GM18498 (cell line): ENCODE measurements around the gene ZNF845.
A peak's percentile ranks its signal among the peaks of the same experiment; 100 is the strongest.
"Not testable (repeated sequence)": the region's sequence is repeated elsewhere in the genome, so short reads cannot be mapped to it uniquely, and the experiment has no call there.

Source experiments
- ATAC-seq: cut with Tn5 transposase; IDR thresholded peaks from one replicate; pipeline ENCODE4 v1.9.1; 2021; ENCODE audit warnings: mild to moderate bottlenecking, moderate library complexity; ENCODE audit not compliant: unreplicated experiment

ZNF845 gene

DNA sequence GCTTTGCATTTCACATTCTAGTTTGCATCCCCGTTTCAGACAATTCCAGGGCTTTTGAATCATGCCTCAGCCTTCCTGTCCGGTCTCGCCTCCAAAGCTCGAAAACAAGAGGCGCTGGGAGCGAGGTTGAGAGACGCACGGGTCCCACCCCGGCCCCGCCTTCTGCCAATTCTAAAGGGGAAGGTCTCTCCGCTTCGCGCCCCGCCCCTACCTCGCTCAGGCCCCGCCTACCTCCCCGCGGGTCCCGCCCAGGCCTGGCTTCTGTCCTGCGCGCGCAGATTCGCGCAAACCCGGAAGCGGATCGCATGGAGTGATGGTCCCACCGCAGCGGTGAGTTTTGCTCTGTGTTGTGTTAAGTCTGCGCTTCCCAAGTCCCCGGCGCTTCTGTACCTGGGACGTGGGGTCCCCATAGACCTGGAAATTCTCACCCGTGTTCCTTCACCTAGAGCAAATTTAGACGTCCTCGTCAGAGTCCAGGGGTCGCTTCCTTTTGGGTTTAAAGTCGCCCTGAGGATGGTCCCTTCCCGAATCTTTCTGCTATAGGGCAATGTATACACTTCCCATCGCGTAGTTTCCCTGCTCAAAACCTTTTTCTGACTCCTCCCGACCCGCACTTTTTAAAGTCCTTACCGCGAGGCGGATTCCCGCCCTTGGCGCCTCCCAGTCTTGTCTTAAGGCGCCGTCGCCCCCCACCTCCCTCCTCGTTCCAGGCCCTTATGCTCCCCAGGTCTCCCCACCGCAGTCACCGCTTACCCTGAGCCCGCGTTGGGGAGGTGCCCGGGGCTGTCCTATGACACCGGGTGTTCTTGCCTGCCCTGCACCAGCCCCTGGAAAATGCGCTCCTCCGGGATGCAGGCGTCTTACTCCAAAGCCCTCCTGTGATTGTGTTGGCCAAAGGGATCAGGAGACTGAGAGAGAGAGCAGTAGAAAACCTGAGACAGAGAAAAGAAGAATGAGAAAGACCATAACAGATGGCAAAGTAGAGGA lies at the start of gene ZNF845:
Gene ZNF845 (plus strand): TSS at position 287 of the 987 bp plus-strand sequence. CDS start 7,559 bp downstream, outside the sequence.
- peak; percentile 97 for ATAC-seq

DNA sequence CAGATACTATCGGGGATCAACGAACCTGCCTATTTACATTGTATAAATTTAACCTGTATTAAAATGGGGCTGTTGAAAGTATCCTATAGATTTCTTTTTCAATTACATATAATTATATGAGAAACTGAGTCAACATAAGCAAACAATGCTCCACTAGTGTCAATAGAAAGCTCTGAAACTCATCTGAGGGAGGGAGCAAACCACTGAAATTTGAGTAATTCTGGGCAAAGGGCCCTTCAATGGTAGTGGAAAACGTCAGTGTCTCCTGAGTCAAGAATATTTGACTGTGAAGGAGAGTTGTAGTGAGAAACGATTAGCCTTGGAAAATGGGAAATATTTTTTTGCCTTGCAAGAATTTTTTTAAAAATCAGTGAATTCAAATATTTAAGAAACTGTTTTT lies 48.5 kb upstream of the ZNF845 start:
- no peak for ATAC-seq

- ATAC-seq = no peak
Measured at GRCh38 chr19:53290758-53291549, 42.6 kb upstream of the ZNF845 start.

GRCh38 chr19:53294786-53295441 lies 38.6 kb upstream of the ZNF845 start:
- no peak for ATAC-seq

DNA sequence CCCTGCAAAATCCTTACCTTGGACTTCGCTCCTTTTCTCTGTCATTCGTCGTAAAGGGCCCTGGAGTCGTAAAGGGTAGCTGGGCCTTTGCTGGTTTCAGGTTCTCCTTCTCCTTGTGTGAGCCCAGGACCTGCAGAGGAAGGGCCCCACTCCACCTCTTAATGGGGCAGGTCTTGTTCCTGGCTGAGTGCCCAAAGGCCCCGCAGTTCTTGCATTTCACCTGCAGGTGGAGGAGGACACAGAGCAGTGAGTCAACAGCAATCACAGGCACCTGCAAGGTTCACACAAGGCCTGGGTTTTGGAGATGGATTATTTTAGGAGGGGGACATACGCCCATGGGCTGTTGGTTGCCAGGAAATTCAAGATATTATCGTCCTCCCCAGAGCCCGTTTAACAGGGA lies 32.2 kb upstream of the ZNF845 start:
- ATAC-seq = not testable (repeated sequence)

DNA sequence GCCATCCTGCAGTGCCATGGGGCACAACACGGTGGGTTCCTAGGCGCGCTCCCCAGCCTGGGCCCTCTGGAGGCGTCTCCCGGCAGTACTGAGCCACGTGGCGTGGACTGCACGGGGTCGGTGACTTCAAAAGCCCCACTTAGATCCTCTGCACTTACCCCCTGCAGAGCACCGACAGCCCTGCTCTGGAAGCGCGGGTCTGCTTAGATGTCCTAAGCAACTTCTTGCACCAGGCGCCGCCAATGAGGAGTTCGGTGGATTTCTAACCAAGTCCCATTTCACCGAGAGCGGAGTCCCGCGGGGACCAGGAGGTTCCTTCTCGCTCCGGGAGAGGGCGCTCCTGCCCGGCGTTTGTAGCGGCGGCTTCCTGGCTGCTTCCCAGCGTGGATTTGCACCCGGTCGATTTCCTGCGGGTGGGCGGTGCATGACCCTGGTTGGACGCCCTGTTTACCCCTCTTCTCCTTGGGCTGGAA lies 25.2 kb upstream of the ZNF845 start:
- no peak for ATAC-seq

GRCh38 chr19:53311044-53311443 lies 22.5 kb upstream of the ZNF845 start:
- no peak for ATAC-seq

DNA sequence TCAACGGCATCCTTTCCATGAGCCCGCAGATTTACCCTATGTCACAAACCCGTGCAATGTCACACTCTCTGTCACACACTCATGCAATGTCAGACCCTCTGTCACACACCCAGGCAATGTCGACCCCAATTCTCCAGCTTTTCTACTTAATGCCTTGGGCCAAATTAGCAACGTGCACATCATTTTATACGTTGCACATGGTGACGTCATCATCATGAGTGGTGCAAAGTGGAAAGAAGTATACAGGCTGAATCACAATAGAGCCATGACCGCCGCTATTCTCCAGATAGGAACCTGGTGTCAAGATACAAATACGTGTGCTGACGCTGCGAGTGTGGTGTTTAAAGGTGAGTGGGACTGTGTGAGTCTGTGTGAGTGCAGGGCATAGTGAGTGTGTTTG lies 21.7 kb upstream of the ZNF845 start:
- no peak for ATAC-seq

GRCh38 chr19:53328967-53329366 lies 4.6 kb upstream of the ZNF845 start:
- no peak for ATAC-seq

DNA sequence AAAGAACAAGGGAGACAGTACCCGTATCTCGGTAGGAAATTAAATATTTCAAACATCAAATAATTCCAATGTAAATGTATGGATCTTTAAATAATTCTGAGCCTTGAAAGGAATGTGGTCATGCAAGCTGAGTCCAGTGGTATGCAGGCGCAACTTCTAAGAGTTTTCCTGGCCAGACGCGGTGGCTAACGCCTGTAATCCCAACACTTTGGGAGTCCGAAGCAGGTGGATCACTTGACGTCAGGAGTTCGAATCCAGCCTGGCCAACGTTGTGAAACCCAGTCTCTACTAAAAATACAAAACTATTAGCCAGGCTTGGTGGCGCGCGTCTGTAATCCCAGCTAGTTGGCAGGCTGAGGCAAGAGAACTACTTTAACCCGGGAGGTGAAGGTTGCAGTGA lies 1.1 kb upstream of the ZNF845 start:
- ATAC-seq = no peak

- peak; percentile 12 for ATAC-seq
Measured at GRCh38 chr19:53333066-53333462, 485 bp upstream of the ZNF845 start.

DNA sequence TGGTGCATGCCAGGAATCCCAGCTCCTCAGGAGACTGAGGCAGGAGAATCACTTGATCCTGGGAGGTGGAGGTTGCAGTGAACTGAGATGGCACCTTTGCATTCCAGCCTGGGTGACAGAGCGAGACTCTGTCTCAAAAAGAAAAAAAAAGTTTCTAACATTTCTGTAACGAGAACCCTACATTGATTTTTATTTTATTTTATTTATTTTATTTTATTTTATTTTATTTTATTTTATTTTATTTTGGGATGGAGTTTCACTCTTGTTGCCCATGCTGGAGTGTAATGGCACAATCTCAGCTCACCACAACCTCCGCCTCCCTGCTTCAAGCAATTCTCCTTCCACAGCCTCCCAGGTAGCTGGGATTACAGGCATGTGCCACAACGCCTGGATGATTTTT lies 10.9 kb downstream of the ZNF845 start:
- ATAC-seq = not testable (repeated sequence)

GRCh38 chr19:53355739-53356138 lies 22.2 kb downstream of the ZNF845 start:
- ATAC-seq = no peak

DNA sequence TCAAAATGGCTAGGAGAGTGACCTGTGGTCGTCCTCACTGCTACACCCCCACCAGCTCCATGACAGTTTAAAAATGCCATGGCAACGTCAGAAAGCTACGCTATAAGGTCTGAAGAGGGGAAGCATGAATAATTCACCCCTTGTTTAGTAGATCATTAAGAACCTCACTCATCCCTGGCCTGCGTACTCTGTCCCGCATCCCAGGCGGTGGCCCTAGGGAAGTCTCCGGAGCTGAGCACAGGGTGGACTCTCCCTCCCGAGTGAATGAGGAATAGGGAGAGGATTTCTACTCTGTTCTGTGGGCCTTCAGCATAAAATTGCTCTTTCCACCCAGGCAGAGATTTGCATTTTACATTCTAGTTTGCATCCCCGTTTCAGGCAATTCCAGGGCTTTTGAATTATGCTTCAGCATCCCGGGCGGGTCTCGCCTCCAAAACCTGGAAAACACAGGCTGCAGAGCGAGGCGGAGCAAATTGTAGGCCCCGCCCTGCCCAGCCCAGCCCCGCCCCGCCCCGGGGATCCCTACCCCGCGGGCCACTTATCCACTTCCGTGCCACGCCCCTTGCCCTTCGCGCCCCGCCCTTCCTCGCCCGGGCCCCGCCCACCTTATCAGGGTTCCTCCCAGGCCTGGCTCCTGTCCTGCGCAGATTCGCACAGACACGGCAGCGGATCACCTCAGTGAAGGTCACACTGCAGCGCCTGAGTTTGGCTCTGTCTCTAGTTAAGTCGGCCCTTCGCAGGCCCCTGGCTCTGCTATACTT lies 24.5 kb downstream of the ZNF845 start:
- no peak for ATAC-seq

DNA sequence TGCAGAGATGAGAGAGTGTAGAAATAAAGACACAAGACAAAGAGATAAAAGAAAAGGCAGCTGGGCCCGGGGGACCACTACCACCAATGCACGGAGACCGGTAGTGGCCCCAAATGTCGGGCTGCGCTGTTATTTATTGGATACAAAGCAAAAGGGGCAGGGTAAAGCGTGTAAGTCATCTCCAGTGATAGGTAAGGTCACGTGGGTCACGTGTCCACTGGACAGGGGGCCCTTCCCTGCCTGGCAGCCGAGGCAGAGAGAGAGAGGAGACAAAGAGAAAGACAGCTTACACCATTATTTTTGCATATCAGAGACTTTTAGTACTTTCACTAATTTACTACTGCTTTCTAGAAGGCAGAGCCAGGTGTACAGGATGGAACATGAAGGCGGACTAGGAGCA lies 26.5 kb downstream of the ZNF845 start:
- not testable (repeated sequence) for ATAC-seq

- ATAC-seq = peak; percentile 98
Measured at GRCh38 chr19:53365134-53365898, 31.8 kb downstream of the ZNF845 start, which contains the start of gene ZNF525. Gene ZNF525, plus strand, starts transcription at chr19:53365705. Its CDS starts 6,577 bp downstream, at chr19:53372282.

- peak; percentile 53 for ATAC-seq
Measured at GRCh38 chr19:53365899-53366493, 32.4 kb downstream of the ZNF845 start.

GRCh38 chr19:53372196-53372595 lies 38.6 kb downstream of the ZNF845 start:
- ATAC-seq = no peak

- no peak for ATAC-seq
Measured at GRCh38 chr19:53374288-53374687, 40.7 kb downstream of the ZNF845 start.
